HG02763 (cell line): ENCODE data around the gene ABCB10.
A peak's percentile ranks its signal among the peaks of the same experiment; 100 is the strongest.
"Not testable (repeated sequence)": the region's sequence is repeated elsewhere in the genome, so short reads cannot be mapped to it uniquely, and the experiment has no call there.

Experiments
- ATAC-seq: cut with Tn5 transposase; IDR thresholded peaks from one replicate; pipeline ENCODE4 v1.9.1; 2021; ENCODE audit warnings: mild to moderate bottlenecking, moderate library complexity; ENCODE audit not compliant: unreplicated experiment

Gene ABCB10

DNA sequence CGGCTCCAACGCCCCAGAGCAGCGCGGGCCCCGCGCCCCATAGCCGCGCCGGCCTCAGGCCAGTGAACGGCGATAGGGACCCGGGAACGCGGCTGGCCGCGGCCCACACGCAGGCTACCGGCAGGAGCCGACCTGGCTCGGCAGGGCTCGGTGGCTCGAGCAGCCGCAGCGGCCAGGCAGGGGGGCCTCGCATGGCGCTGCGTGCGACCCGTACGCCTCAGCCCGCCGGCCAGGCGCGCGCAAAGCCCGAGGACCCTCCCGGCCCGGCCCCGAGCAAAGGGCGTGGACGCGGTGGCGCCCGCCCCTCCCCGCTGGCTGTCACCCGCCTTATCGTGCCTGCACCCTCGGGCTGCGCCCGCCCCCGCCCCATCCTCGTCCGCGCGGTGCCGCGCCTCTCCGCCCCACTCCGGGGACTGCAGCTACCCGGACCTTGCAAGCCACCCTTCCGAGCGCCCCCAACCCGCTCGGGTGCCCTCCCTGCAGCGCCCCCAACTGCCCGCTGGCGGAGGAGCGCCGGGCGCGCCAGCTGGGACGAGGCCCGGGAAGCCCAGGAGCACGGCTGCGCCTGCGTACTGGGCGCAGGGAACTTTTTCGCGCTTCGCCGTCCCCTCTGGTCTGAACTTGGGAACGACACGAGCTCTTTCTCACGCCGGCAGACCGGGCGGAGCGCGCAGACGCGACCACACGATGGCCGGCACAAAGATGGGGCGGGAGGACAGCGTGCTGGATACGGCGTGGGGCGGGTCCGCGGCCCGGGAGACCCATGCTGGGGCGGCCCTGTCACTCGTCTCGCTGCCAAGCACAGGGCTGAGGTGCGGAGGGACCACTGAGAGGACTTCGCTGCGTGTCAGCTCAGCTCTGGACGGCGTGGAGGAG lies at the start of gene ABCB10:
Gene ABCB10 (minus strand): TSS at position 248 of the 876 bp plus-strand sequence. CDS start 55 bp downstream, at position 193.
- peak; percentile 77 for ATAC-seq

DNA sequence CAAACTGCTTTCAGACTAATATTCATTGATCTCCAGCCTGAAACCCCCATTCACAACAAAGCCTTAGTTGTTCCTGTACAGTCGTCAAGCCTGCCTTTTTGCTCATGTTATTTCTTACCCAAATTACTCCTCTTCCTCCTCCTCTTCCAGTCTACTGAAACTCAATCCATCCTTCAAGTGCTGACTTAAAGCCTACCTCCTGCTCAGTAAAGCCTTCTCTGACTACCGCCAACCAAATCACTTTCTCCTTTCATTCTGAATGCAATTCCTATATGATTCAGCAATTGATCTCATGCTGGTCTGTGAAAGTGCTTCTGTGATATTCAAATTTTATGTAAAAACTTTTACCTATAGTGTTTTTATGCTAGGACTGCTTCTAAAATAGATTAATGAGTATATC lies 48.9 kb upstream of the ABCB10 start:
- no peak for ATAC-seq

DNA sequence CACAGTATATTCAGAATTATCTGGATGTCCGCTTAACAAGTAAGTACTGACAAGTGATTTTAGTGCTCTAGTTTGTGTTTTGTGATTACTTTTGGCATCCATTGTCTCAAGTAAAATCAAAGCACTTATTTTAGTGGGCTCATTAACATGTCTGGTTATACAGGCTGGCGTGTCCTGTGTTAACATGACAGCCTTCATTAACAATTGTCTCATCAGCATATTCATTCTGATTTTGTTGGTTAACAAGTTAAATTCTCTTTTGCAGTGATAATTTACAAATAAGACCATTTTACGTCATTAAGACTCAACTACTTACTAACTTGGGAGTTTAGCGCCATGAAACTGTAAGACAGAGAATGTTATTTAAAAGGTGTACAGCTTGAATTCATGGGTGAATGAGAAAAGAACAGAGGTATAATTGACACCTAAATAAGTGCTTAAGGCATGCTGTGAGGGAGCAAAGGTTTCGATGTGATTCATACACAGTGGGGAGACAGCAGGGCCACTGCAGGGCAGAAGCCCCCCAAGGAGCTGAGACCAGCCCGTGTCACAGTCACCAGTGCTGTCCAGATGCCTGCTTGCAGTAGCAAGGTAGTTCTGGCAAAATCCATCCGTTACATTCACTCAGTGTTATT lies 45.0 kb upstream of the ABCB10 start:
- no peak for ATAC-seq

DNA sequence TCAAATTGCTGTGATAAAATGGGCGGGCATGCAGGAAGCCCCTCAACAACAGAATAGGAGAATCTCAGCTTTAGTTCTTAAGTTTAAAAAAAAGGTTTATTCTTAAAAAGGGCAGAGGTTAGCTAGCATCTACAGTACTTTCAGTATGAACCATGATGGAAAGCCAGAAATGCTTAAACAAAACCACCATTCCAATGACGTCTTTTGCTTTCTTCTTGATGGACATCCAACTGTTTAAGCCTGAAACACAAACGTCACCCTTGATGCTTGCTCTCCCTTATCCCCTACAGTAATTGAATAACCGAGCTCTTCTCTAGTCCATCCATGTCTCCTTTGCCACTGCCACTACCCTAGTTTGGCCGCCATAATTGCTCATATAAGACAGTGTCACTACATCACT lies 41.7 kb upstream of the ABCB10 start:
- ATAC-seq, result no peak

DNA sequence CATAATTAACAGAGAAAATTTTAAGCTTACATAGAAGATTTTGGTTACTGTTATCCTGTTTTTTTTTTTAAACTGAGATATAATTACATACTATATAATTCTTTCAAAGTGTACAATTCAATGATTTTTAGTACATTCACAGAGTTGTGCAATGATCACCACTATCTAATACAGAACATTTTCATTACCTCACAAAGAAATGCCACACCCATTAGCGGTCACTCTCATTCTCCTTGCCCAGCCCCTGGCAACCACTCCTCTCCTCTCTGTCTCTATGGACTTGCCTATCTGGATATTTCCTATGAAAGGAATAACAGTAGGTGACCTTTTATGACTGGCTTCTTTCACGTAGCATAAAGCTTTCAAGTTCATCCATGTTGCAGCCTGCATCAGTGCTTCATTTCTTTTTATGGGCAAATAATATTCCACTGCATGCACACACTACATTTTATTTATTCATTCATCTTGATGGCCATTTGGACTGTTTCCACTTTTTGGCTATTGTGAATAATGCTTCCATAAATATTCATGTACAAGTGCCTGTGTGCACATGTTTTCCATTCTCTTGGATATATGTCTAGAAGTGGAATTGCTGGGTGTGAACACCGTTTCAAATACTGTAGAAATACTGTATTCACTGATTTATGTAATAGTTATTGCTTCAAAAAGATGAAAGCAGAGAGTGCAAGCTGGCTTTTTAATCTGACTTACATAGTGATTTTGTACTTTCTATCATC lies 40.9 kb upstream of the ABCB10 start:
- ATAC-seq, result no peak

DNA sequence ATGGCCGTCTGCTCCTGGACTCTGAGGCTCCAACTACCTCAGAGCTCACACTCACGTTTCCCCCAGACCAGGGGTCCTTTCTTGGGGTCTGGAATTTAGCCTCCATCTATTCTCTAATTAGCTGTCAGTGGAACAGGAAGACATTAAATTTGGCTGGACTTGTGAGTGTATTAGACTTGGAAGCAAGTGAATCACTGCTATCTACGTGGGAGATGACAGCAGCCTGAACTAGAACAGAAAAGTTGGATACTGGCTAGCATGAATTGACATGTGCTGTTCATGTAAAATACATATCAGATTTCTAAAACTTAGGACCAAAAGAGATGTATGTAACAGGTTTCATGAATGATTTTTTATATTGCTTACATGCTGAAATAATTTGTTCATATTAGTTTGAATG lies 39.4 kb upstream of the ABCB10 start:
- ATAC-seq, result no peak

DNA sequence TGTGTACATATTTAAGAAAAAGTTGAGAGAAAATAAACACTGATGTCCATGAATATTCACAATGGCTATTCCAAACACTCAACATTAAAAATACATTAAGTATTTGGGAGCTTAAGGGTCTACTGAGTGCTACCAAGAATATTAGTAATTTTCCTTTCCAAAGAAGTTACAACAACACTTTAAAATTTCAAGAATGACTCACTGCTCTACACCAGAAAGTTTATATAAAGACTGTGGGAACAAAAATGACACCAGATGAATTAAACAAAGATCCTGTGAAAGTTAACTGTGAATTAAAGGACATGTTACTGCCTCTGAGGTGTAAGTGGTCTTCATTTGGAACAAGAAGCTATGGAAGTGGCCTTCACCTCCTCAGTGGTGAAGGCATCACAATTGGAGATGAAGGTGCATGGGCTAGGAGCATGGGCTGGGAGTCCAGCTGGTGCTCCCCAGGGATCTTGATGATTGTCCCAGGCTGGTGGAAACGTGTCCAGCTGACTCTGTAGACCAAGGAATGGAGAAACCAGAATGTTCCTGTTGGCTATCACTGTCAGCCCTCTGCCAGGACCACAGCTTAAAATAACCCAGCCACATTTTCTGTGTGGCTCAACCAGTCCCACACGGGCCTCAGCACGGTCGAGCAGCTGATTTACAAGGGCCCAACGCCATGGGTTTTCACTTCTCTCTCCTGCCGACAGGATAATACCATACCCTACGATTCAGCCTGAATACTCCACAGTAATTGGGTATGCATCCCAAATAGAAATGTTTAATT lies 38.6 kb upstream of the ABCB10 start:
- no peak for ATAC-seq

DNA sequence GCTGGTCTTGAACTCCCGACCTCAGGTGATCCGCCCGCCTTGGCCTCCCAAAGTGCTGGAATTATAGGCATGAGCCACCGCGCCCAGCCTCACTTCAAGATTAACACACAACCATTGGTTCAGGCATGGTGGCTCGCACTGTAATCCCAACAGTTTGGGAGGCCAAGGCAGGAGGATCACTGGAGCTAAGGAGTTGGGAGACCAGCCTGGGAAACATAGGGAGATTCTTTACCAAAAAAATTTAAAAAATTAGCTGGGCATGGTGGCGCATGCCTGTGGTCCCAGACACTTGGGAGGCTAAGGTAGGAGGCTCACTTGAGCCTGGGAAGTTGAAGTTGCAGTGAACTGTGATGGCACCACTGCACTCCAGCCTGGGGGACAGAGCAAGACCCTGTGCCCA lies 37.4 kb upstream of the ABCB10 start:
- not testable (repeated sequence) for ATAC-seq

DNA sequence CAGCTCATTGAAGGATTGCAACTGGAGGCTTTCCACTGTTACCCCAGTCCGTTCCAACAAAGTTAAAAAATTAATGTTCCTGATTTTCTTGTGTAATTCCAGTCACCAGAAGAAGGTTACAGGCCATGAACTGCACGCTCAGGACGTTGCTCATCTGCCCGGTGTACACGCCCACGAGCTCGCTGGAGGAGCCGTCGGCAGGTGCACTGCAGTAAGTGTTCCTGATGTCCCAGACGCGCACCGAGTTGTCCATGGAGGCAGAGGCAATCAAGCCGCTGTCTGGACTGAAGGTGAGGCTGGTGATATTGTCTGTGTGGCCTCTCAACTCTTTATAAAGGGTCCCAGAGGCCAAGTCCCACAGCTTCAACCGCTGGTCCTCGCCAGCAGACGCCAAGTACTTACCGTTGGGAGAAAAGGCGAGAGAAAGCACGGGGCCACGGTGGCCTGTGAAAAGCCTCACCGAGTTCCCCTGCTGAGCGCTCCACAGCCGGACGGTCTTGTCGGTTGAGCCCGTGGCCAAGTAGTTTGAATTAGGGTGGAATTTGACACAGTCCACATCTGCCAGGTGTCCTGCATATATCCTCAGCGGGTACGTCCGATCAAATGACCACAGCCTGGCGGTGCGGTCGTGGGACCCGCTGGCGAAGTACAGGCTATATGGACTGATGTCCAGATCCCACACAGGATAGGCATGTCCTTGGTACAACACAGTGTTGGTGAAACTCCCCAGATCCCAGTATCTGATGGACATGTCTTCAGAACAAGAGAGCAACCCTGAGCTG lies 35.9 kb upstream of the ABCB10 start:
- no peak for ATAC-seq

DNA sequence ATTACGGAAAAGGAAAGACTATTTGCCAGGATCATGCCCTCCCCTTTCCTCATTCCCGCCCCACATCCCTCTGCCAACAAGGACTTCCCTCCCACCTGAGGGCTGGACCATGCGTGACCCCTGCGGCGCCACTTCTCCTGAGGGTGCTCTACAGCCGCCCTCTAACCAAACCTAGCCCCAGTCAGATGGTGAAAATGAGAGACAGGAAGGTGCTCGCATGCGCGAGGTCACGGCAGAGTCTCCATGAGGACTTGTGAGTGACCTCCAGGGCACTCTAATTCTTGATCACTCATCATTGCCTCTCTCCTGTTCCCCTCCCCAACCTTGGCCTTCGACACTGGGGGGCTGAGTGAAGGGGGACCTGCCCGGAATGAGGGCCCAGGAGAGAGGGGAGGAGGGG lies 35.3 kb upstream of the ABCB10 start:
- ATAC-seq, result no peak

DNA sequence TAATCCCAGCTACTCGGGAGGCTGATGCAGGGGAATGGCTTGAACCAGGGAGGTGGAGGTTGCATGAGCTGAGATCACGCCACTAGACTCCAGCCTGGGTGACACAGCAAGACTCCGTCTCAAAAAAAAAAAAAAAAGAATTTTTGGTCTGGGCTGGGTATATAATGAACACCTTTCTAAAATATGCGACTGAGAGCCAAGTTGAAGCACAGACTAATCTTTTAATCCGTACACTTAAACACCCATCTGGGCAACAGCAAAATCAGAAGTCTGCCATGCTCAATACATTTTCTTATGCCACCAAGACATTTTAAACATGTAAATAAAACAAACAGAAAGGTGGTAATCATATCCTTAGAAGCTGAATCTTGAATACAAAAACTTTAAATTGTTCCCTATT lies 31.6 kb upstream of the ABCB10 start:
- ATAC-seq, result no peak

DNA sequence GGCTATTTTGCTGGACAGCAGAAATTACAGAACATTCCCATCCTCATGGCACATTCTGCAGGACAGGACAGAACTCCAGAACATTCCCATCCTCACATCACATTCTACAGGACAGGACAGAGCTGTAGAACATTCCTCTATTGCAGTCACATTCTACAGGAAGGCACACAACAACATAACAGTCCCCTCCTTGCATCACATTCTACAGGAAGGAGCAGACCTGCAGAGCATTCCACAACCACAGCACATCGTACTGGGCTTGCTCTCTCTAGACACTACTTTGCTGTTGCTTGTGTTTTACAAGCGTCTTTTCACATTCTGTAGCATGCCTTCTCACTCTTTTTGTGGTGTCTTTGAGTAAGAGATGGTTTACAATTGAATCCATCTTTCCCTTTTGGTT lies 26.8 kb upstream of the ABCB10 start:
- ATAC-seq, result no peak

DNA sequence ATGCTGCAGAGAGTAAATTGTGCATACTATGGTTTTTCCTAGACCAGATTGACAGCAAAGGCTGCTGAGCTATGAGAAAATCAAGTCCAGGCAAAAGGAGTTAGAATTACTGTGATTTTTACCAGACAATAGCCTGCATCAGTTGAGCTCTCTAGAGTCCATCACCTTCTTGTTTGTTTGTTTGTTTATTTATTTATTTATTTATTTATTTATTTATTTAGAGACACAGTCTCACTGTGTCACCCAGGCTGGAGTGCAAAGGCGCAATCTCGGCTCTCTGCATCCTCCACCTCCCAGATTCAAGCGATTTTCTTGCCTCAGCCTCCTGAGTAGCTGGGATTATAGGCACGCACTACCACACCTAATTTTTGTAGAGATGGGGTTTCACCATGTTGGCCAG lies 24.2 kb upstream of the ABCB10 start:
- no peak for ATAC-seq

DNA sequence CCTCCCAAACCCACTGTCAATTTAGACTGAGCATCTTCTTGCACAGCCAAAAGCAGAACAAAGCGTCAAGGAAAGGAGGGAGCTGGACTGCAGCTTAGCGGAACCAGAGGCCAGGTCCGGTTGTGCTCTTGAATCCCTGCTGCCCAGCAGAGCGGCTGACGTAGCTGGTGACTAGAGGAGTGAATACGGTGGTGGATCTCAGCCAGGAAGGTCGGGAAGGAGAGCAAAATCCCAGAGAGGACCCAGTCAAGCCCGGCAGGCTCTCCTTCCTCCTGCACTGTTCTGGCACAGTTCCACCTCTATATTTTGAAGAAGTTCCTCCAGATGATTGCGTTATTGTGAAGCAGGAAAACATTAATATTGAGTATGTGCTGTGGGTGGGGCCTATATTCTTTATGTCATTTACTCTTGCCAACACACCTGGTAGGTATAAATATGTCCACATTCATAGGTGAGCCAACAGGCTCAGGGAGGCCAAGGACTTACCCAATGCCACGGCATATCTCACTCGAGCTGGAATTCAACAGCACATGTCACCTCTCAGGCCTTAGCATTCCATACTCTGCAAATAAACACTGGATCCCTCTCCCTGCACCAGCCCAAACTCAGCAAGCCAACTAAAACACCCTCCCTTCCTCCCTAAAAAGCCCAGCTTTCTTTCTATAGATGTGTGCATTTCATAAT lies 23.6 kb upstream of the ABCB10 start:
- no peak for ATAC-seq

DNA sequence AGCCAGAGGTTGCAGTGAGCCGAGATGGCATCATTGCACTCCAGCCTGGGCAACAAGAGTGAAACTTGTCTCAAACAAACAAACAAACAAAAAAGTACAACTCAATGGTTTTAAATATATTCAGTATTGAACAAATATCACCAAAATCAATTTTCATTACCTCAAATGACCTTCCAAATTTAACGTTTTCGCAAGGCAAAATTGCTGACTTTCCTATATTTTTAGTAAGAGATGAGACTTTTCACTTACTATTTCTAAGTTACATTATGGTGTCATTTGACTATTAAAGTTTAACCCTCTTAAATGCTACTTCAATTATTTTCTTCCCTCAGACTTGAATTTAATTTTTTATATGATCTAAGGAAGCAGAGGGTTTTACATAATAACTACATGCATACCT lies 23.0 kb upstream of the ABCB10 start:
- no peak for ATAC-seq

DNA sequence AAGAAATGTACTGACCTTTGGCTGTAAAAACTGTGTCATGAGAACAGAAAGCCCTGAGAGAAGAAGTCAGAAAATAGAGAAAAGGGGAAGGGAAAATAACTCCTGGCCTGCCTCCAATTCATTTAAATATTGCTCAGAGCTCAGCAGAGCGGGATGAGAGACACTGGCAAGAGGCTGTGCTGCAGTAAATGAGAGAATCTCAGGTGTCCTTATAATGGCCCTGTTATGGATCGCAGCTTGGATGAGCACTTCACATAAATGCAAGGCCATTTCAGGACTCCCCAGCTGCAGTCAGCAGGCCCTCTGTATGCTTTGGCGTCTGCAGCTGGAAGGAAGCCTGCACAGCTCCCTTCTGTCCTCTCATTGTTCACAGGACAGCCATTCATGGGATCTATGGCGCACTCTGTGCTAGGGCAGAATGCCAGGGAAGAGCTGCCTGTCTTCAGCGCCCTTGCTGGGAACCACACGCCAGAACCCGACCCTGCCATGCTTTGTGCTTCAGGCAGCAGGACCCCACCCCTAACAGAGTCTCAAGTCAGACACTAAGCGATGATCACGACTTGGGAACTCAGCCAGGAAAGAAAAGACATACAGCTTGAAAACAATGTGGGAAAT lies 20.7 kb upstream of the ABCB10 start:
- peak; percentile 84 for ATAC-seq

DNA sequence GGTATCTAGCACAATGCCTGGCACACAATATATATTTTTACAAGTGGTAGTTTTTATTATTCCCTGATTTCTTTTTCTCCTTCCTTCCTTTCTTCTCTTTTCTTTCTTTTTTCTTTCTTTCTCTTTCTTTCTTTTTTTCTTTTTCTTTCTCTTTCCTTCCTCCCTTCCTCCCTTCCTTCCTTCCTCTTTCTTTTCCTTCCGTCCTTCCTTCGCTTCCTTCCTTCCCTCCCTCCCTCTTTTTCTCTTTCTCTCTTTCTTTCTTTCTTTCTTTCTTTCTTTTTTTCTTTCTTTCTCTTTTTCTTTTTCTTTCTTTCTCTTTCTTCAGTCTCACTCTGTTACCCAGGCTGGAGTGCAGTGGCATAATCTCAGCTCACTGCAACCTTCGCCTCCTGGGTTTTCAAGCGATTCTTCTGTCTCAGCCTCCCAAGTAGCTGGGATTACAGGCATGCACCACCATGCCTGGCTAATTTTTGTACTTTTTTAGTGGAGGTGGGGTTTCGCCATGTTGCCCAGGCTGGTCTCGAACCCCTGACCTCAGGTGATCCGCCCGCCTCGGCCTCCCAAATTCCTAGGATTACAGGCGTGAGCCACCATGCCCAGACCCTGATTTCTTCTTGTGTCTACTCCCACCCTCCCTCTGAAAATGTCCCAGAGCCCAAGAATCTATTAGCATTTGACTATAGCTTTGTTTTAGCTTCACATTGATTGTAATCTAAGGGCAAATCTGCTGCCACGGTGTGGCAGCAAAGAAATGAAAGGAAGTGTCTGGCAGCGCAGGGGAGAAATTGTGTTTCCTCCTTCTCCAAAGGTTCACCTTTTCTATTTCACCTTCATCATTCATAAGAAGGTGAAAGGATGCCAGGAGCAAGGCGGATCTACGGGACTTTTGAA lies 19.9 kb upstream of the ABCB10 start:
- ATAC-seq, result peak; percentile 22
